Measurements from ENCODE around the gene LRRC19.

Gene LRRC19

DNA sequence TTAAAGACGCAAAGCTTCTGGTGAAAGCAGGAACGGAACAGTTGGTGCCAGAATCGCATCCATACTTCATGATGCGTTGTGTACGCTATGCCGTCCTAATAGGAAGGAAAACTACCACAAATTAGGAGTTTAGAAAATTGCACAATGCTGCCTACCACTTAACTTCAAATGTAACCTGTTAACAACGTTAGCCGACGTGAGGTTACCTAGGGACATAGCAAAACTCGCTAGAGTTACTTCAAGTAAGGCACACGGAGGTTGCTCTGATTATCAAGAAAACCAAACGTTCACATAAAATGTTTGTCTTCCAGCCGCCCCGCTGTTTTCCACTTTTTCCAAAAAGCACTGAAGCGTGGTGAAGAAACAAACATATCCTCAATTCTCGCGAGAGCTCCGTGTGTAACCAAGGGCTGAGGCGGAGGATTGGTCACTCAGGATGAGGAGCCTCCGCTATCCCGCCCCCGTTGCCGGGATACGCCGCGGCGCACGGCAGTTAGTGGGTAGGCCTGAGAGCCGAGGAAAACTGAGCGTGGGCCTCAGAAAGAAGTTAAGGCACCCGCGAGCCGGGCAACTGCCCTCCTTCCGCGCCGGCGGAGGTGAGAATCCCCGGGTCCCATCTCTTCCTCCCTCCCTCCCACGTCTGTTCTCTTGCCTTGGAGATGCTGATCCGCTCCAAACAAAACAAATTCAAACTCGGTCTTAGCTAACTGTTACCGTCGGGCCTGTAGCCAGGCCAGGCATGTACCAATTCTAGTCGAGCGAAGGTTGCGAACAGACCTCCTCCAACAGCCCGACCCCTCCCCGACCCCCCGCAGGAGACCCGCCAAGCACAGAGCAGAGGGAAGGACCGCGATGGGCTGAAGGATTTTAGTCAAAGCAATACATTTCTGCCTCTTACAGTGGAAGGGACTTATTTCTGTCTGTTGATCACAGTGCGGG lies 49.3 kb downstream of the LRRC19 start, which contains the start of gene IFT74:
Gene IFT74, plus strand, starts transcription at position 492 of the 939 bp plus-strand sequence. CDS start 5,556 bp downstream, outside the sequence.
- DNase-seq (ENCODE audit: low read depth): peak; percentile 85

DNA sequence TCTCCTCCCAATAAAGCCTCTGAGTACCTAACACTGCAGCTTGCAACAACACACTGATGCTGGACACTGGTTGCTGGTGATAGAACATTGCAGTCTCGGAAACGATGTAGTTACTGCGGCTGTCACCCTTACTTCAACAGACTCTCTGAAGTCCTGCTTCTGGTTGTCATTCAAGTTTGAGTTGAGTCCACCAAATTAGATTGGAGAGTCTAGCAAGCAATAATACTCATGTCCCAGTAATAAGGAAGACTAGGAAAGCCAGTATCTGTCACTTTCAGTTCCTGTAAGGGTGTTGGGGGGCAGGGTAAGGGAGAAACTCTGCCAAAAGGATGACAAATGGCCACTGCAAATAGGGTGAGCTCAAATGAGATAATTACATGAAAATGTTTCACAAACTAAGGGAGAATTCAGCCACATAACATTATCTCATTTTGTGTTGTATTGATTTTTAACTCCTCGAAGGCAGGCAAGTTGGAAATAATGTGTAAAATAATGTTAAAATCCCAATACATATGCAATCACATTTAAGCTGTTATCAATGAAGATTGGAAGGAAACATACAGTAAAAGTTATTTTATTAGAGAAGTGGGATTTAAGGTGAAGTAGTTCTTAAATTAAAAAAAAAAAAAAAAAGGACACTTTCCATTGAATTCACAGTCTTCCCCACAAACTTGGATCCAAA lies 50.1 kb downstream of the LRRC19 start:
- DNase-seq (ENCODE audit: low read depth): no peak

DNA sequence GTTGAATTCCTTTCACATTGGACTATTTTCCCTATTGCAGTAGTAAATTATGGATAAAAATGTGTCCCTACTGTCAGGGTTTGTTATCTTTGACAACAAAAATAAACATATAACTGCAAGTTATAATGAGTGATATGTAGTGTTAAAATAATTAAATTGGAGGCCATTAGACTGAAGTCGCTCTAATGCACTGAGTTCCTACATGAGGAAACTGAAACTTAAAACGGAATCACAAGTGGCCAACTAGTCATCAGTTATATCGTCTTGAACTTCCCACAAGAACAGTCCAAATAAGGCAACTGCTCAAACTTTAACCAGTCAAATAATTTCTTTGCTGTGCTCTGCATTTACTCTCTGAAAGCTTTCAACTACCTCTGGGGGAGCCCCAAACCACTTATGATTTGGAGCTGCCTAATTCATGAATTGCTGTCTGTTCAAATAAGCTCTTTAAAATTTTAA lies 51.4 kb downstream of the LRRC19 start:
- DNase-seq (ENCODE audit: low read depth): no peak

DNA sequence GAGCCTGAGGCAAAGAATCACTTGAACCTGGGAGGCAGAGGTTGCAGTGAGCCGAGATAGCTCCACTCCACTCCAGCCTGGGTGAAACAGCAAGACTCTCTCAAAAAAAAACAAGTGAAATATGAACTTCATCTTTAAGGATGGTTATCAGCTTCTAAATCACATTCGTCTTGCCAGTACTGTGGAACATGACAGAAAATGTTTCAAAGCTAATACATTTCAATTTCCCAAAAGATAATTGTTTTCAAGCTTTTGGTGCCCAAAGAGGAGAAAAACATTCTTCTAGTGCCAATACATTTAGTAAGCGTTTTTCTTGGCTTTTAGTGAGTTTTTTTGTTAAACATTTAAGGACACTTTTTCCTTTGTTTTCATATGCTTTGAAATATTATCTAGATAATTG lies 53.7 kb downstream of the LRRC19 start:
- DNase-seq (ENCODE audit: low read depth): no peak

DNA sequence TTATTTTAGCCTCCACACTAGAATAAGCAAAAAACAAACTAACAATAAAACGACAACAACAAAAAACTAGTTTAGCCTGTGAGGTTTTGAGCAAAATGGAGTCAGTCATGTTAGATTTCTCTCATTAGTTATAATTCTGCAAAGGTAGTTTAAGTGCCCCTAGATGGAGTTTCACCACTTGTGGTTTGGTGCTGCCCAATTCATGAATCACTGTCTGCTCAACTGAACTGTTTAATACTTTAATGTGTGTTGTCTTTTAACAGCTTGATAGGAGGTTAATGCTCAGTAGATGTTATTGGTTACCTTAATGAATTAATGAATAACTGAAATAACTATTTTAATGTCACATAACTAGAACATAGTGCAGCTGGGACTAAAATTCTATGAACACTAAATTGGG lies 55.0 kb downstream of the LRRC19 start:
- no peak for DNase-seq (ENCODE audit: low read depth)

DNA sequence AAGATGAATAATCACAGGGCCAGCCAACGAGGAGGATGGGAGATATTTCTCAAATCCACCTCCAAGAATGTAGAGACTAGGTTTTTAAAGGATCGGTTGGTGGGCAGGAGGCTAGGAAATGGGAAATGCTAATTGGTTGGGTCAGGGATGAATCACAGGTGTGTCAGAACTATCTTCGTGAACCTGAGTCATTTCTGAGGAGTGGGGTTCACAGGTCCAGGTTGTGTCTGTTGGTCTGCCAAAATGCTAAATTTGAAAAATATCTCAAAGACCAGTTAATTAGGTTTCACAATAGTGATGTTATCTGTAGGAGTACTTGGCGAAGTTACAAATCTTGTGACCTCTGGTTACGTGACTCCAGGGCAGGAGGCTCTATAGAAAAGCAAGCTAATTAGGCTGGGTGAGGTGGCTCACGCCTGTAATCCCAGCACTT lies 55.8 kb downstream of the LRRC19 start:
- DNase-seq (ENCODE audit: low read depth): no peak

DNA sequence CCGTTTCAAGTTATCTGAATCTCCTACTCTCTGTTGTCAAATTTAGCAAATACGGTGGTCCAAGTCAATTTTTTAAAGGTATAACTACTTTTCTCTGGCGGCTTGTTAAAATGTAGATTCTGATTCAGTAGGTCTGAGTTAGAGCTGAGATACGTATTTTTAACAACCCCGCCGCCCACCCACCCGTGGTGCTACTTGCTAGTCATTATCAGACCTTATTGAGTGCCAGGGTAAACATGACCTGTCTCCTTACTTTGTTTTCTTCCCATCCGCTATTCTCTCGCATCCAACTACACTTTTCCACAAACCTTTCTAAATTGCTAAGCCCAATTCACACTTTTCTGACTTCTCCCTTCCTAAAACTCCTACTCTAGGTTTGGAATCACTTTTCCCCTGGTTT lies 57.7 kb downstream of the LRRC19 start:
- DNase-seq (ENCODE audit: low read depth): no peak

DNA sequence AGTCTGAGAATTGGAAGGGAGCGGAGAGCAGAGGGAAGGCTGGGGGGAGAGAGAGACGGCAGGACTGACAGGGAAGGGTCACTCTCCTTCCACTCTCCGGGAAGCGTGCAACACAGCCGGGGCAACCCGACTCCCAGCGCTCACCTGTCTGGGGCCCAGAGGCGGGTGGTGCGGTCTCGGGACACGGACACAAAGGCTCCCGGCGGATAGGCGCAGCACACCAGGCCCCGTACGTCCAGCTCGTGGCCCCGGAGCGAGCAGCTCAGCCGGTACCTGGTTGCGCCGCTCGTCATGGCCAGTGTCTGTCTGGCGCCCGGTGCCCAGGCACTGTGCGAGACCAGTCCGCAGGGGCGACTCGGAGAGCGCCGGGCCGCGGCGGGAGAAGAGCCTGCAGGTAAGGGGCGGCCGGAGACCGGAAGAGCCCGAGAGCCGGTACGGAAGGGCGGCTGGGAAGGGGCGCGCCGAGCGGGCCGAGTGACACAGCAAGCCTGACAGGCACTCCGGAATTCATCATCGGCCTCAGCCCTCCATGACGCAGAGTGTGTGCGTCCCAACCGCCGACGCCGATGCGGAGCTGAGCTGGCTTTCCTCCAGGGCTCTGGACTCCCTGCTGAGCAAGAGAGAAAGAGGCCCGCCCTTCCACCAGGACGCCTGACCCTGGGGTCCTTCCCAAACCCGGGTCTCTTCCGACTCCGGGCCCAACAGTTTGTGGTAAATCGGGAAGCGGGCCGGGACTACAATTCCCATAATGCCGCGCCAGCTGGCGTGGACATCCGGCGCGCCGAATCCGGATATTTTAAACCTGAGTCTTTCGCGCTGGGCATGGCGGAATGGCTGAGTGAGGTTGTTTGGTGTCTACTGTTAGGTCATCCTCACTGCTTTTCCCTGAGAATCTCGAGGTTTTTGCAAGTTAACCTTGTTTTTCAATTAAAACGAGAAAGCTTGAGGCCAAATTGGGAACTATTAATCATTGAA lies 58.4 kb downstream of the LRRC19 start, which contains the start of gene PLAA:
Gene PLAA, minus strand, starts transcription at position 490 of the 975 bp plus-strand sequence. Its CDS starts 197 bp downstream, at position 293.
- peak; percentile 69 for DNase-seq (ENCODE audit: low read depth)

DNA sequence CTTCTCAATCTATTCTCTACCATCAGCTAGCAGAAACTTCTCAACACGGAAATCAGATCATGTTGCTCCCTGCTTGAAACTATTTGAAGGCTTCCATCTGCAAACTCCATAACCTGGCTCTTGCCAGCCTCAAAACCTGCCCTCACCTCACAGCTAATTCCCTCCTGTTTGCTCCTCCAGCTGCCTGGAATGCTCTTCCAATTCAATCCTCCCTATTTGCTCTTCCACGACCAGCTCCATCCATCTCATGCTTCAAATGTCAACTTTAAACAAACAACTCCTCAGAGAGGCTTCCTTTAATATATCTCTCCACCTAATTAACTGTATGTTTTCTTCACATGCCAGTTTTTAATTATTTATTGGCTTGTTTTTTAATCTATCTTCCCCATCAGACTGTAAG lies 59.9 kb downstream of the LRRC19 start:
- no peak for DNase-seq (ENCODE audit: low read depth)
